ENCODE results near the gene NRG3.

The NRG3 gene

DNA sequence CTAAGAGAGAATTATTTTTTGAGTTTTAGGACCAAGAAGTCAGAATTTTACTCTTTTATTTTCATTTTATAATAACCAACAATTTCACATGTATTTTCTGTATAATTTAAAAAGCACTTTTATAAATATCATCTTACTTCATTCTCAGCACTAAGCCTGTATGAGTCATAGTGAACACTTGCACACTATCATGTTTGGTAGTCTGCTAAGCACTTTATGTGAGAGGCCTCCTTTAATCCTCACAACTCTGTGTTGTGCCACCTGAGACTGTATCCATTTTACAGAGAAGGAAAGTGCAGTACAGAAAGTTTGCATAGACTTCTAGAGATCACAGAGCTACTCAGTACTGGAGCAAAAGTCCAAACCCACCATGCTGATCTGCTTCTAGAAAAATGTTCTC, 939.6 kb downstream of the NRG3 start:
- no peak for DNase-seq
- H3K27me3 Mint-ChIP-seq, result no peaks in the 10 kb centered on the region
- H3K9me3 Mint-ChIP-seq, result peaks cover 3% of the 10 kb centered on the region
- no peak overlapping the region for H3K27ac Mint-ChIP-seq
- no peaks in the 10 kb centered on the region for H3K36me3 Mint-ChIP-seq (ENCODE audit: low read depth)
- no peak overlapping the region for H3K4me3 Mint-ChIP-seq
- H3K4me1 Mint-ChIP-seq (ENCODE audit: low read depth), result no peaks in the 10 kb centered on the region

DNA sequence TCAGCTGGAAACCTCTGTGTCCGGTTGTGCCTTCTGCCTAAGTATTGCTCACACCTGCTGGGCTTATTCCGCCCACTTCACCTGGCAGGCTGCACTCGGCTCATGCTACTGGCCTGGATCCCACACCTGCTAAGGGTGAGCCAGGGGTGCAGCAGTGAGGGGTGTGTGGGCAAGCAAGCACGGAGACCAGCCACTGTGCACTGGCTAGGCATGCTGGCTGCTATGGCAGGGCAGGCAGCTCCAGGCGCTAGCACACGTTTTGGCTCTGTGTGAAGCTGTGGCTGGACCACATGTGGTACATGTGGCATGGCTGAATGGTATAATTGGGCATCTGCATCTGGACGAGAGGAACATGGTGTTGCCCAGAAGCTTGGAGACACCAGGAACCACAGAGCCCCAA, 940.7 kb downstream of the NRG3 start:
- no peaks in the 10 kb centered on the region for H3K36me3 Mint-ChIP-seq (ENCODE audit: low read depth)
- H3K4me3 Mint-ChIP-seq, result no peak overlapping the region
- H3K27ac Mint-ChIP-seq, result no peak overlapping the region
- no peaks in the 10 kb centered on the region for H3K4me1 Mint-ChIP-seq (ENCODE audit: low read depth)
- peaks cover 3% of the 10 kb centered on the region for H3K9me3 Mint-ChIP-seq
- no peaks in the 10 kb centered on the region for H3K27me3 Mint-ChIP-seq
- DNase-seq, result no peak

DNA sequence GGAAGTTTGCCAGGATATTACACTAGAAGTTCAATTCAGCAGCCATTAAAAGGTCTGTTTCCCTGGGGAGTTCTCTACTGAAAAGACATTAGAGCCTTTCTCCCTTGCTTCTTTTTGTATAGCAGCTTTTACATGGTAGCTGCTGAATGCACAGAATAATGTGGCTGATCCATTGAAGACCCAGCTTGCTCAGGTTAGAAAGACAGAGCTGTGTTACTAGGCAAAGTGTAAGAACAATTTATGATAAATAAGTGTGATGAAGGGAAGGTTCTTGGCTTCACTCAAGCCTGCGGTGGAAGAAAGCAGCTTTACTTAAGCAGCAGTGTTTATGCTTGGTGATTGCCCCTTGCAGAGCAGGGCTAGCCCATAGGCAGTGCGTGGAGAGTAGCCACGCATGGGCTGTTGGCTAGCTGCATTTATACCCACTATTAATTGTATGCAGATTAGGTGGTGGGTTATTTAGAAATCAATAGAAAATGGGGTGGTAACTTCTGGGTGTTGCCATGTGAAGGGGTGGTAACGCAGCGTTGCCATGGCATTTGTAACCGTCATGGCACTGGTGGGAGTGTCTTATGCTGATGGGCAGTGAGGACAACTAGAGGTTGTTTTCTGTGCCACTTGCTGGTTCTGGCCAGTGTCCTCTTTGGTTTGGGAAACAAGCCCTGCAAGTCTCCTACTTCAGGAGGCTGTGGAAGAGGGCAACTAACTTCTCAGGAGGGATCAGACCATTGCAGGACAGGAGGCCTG, 942.9 kb downstream of the NRG3 start:
- Mint-ChIP-seq H3K4me3 (no peak overlapping the region), H3K27ac (no peak overlapping the region), H3K36me3 (ENCODE audit: low read depth) (no peaks in the 10 kb centered on the region), H3K27me3 (no peaks in the 10 kb centered on the region), H3K4me1 (ENCODE audit: low read depth) (no peaks in the 10 kb centered on the region), H3K9me3 (peaks cover under 1% of the 10 kb centered on the region)
- DNase-seq, result no peak

DNA sequence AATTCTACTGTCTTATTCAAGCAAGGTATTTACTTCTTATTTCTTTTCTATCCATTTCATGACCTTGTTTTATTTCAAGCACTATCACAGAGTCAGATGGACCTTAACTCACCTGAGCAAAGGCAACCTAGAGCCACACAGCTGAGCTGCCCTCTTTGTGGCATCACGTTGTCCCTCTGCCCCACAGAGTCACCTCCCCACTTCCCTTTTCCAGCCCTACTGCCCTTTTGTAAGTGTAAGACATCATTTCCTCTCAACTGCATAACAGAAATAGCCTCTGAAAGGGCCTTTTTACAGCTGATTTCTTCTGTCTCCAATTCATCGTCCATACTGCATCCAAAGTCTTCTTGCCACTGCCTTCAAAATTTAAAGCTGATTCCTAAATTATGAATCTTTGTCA, 946.0 kb downstream of the NRG3 start:
- Mint-ChIP-seq H3K4me3 (no peak overlapping the region), H3K27ac (no peak overlapping the region), H3K4me1 (ENCODE audit: low read depth) (no peaks in the 10 kb centered on the region), H3K36me3 (ENCODE audit: low read depth) (no peaks in the 10 kb centered on the region), H3K9me3 (no peaks in the 10 kb centered on the region), H3K27me3 (no peaks in the 10 kb centered on the region)
- DNase-seq, result no peak

DNA sequence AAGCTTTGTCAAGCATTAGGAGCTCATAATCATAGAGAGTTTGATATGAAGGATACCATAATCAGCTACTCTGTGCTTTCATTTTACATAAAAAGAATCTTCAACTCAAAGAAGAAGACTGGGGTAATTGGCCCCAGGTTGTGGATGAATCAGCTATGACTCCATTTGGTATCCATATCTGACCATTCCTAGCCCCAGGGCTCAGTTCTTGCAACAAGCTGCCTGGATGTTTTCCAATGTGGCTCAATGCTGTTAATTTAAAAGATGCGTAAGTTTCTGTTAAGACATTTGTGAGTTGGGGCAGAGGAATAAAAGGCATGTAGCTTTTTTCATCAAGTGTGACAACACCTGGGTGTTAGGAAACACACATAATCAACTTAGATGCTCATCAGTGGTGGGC, 951.1 kb downstream of the NRG3 start:
- no peak overlapping the region for H3K27ac Mint-ChIP-seq
- H3K4me3 Mint-ChIP-seq, result no peak overlapping the region
- no peaks in the 10 kb centered on the region for H3K27me3 Mint-ChIP-seq
- no peaks in the 10 kb centered on the region for H3K4me1 Mint-ChIP-seq (ENCODE audit: low read depth)
- no peak for DNase-seq
- no peaks in the 10 kb centered on the region for H3K9me3 Mint-ChIP-seq
- H3K36me3 Mint-ChIP-seq (ENCODE audit: low read depth), result no peaks in the 10 kb centered on the region

- no peaks in the 10 kb centered on the region for H3K9me3 Mint-ChIP-seq
- no peaks in the 10 kb centered on the region for H3K36me3 Mint-ChIP-seq (ENCODE audit: low read depth)
- H3K27me3 Mint-ChIP-seq, result no peaks in the 10 kb centered on the region
- DNase-seq, result no peak
- no peak overlapping the region for H3K4me3 Mint-ChIP-seq
- H3K4me1 Mint-ChIP-seq (ENCODE audit: low read depth), result no peaks in the 10 kb centered on the region
- H3K27ac Mint-ChIP-seq, result no peak overlapping the region
Measured at GRCh38 chr10:82827901-82828300, 952.9 kb downstream of the NRG3 start.

DNA sequence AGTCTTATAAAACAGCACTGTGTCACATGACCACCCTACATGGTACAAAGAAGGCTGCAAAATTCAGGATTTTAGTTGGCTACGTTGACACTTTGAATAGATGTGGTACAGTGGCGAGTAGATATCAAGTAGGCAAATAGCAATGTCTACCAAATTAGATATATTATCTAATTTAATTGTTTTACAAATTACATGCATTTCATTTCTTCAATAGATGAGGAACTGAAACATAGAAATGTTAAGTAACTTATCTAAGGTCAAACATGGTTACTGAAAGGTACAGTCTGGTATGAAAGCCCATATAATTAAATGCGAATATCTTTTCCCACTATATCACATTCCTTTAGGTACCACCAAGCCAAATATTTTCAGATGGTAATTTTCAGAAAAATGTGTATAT, 972.2 kb downstream of the NRG3 start:
- Mint-ChIP-seq H3K4me1 (ENCODE audit: low read depth) (no peaks in the 10 kb centered on the region), H3K36me3 (ENCODE audit: low read depth) (no peaks in the 10 kb centered on the region), H3K27me3 (no peaks in the 10 kb centered on the region), H3K27ac (no peak overlapping the region), H3K9me3 (peaks cover 16% of the 10 kb centered on the region), H3K4me3 (no peak overlapping the region)
- no peak for DNase-seq

GRCh38 chr10:82850191-82850590, 975.2 kb downstream of the NRG3 start:
- DNase-seq, result no peak
- no peak overlapping the region for H3K27ac Mint-ChIP-seq
- H3K4me3 Mint-ChIP-seq, result no peak overlapping the region
- H3K36me3 Mint-ChIP-seq (ENCODE audit: low read depth), result no peaks in the 10 kb centered on the region
- peaks cover 19% of the 10 kb centered on the region for H3K9me3 Mint-ChIP-seq
- no peaks in the 10 kb centered on the region for H3K4me1 Mint-ChIP-seq (ENCODE audit: low read depth)
- H3K27me3 Mint-ChIP-seq, result no peaks in the 10 kb centered on the region

GRCh38 chr10:82856957-82857613, 982.1 kb downstream of the NRG3 start:
- Mint-ChIP-seq H3K4me1 (ENCODE audit: low read depth) (no peaks in the 10 kb centered on the region), H3K36me3 (ENCODE audit: low read depth) (no peaks in the 10 kb centered on the region), H3K27me3 (no peaks in the 10 kb centered on the region), H3K9me3 (peaks cover 4% of the 10 kb centered on the region), H3K4me3 (no peak overlapping the region), H3K27ac (no peak overlapping the region)
- DNase-seq, result no peak

- no peaks in the 10 kb centered on the region for H3K4me1 Mint-ChIP-seq (ENCODE audit: low read depth)
- H3K9me3 Mint-ChIP-seq, result peaks cover 4% of the 10 kb centered on the region
- no peak overlapping the region for H3K4me3 Mint-ChIP-seq
- no peak for DNase-seq
- no peak overlapping the region for H3K27ac Mint-ChIP-seq
- no peaks in the 10 kb centered on the region for H3K27me3 Mint-ChIP-seq
- H3K36me3 Mint-ChIP-seq (ENCODE audit: low read depth), result no peaks in the 10 kb centered on the region
Measured at GRCh38 chr10:82861889-82862288, 986.9 kb downstream of the NRG3 start.

DNA sequence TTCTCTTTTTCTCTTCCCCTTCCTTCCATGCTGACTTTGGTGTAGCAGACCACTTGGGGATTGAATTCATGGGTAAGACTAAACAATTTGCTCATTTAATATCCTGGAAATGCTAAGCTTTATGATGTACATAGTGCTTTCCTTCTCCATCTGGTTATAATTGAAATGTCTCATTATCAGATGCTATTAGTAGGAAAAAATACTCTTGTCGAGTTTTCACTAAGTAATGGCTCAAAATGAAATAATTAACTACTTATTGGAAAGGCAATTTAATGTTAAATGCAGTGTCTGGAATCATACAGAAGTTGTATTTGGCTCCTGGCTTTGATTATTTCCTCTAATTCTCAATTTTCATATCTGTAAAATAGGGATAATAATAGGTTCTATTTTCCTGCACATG, 990.4 kb downstream of the NRG3 start:
- DNase-seq, result no peak
- Mint-ChIP-seq H3K4me1 (ENCODE audit: low read depth) (no peaks in the 10 kb centered on the region), H3K36me3 (ENCODE audit: low read depth) (no peaks in the 10 kb centered on the region), H3K27ac (no peak overlapping the region), H3K27me3 (no peaks in the 10 kb centered on the region), H3K4me3 (no peak overlapping the region), H3K9me3 (peaks cover 7% of the 10 kb centered on the region)

DNA sequence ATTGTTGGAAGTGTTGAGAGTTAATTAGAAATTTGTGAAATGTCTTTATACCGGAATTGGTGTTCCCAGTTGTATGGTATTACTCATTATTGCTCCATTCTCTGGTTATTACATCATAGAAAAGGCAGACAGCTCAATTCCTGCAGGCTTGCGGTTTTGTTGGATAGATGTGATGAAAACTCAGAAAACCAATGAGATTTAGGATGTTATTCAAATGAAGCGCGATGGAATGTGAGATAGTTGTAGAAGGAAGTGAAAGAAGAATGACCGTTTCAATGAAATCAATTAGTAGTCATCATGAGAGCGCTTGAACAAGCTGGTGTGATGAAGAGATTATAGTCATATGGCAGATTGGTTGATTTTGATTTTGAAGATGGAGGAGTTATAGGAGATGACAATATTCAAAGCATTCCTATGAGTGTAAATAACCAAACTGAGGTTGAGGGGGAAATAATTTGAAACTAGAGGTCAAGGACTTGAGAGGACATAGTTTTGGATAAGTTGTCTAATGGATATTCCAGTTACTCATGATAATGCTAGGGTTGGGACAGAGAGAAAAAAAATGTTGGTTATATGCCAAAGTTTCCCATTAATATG, 991.5 kb downstream of the NRG3 start:
- no peaks in the 10 kb centered on the region for H3K27me3 Mint-ChIP-seq
- no peak overlapping the region for H3K27ac Mint-ChIP-seq
- DNase-seq, result no peak
- H3K4me1 Mint-ChIP-seq (ENCODE audit: low read depth), result no peaks in the 10 kb centered on the region
- no peaks in the 10 kb centered on the region for H3K36me3 Mint-ChIP-seq (ENCODE audit: low read depth)
- peaks cover 7% of the 10 kb centered on the region for H3K9me3 Mint-ChIP-seq
- no peak overlapping the region for H3K4me3 Mint-ChIP-seq

- peaks cover 7% of the 10 kb centered on the region for H3K9me3 Mint-ChIP-seq
- no peak overlapping the region for H3K4me3 Mint-ChIP-seq
- H3K27ac Mint-ChIP-seq, result no peak overlapping the region
- H3K4me1 Mint-ChIP-seq (ENCODE audit: low read depth), result no peaks in the 10 kb centered on the region
- H3K36me3 Mint-ChIP-seq (ENCODE audit: low read depth), result no peaks in the 10 kb centered on the region
- H3K27me3 Mint-ChIP-seq, result no peaks in the 10 kb centered on the region
- no peak for DNase-seq
Measured at GRCh38 chr10:82867056-82867455, 992.1 kb downstream of the NRG3 start.

DNA sequence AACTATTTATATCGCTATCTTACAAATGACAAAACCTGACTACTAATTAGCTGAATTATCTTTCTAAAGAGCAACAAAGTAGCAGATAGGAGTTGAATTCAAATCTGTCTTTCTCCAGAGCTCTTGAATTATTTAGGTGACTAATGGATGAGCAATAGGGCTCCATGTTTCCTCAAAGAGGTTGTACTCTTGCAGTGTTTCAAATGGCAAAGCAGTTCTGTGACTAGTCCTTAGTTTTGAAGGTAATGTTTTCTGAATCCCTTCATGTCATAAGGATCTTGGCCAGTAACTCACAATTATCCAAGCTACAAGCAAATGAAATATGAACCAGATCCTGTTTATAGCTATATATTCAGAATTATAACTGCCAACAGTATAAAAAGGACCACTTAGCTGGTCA, 999.7 kb downstream of the NRG3 start:
- Mint-ChIP-seq H3K4me1 (ENCODE audit: low read depth) (no peaks in the 10 kb centered on the region), H3K36me3 (ENCODE audit: low read depth) (no peaks in the 10 kb centered on the region)
- DNase-seq, result no peak

DNA sequence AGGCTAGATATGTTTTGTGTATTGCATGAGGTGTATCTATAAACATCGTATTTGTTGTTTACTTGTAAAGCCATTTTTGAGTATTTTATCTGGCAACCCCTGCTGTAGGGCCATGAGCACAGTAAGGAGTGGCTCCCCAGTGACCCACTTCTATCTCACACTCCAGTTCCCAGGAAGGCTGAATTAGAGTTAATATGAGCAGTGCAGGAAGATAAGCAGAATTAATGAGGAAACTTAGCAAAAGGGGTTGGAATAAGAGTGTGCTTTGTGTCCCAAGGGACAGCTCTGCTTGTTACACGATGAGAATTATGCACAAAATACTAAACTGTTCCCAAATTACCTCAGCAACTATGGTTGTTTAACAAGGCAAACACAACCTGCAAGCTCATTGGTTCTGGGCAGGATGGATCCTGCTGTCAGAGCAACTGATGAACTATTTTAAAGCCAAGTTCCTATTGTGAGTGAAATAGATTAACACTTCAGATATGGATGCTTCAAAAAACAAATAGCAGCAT, 1005.8 kb downstream of the NRG3 start:
- no peak for DNase-seq
- Mint-ChIP-seq H3K9me3 (peaks cover 5% of the 10 kb centered on the region), H3K4me1 (ENCODE audit: low read depth) (no peaks in the 10 kb centered on the region), H3K27ac (no peak overlapping the region), H3K36me3 (ENCODE audit: low read depth) (no peaks in the 10 kb centered on the region), H3K4me3 (no peak overlapping the region), H3K27me3 (no peaks in the 10 kb centered on the region)

More for the DNA sequence above, 999.7 kb downstream of the NRG3 start:
- H3K9me3 Mint-ChIP-seq, result peaks cover 5% of the 10 kb centered on the region
- no peak overlapping the region for H3K27ac Mint-ChIP-seq
- no peak overlapping the region for H3K4me3 Mint-ChIP-seq
- H3K27me3 Mint-ChIP-seq, result no peaks in the 10 kb centered on the region
